Retinal pigment epithelial cell (primary cell): ENCODE data around the gene TRIM26.

Experiments
- DNase-seq: peaks from one replicate; pipeline ENCODE4 v3.0.0-alpha.2; 2010; ENCODE audit warnings: low read depth
- H3K4me3 ChIP-seq: 2 replicates; pipeline ENCODE4 v1.5.1; 2011; ENCODE audit warnings: mild to moderate bottlenecking, low read length, control low read depth, moderate library complexity
- TF ChIP-seq, protein P1 (sequence below): conservative IDR thresholded peaks from 2 replicates; pipeline ENCODE4 v1.5.1; 2011; ENCODE audit warnings: low read depth, low read length, control low read depth, inconsistent platforms

Gene TRIM26

DNA sequence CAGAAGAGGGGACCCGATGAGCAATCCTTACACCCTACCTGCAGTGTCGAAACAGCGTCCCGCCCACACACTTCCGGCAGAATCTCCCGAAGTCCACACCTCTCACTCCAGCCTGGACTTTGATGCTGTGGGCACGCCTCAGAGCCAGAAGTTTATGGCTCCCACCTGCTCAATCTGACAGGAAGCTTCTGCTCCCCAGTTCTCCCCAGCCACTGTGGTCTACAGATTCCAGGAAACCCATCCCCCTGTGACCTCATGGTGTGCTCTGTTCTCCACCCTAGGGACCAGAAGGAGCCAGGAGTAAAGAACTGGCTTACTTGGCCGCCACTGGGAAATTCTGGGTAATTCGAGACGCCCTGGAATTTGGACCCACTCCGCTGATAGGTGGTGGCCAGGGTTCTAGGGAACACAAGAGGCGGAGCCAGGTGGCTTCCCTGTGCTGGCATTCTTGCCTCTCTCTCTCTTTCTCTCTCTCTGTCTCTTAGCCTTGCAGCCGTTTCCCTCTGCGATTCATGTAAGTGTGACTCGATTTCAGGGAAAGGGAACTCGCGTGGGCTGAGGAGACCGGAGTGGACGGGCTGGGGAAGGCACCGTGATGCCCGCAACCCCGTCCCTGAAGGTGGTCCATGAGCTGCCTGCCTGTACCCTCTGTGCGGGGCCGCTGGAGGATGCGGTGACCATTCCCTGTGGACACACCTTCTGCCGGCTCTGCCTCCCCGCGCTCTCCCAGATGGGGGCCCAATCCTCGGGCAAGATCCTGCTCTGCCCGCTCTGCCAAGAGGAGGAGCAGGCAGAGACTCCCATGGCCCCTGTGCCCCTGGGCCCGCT, 49.9 kb downstream of the TRIM26 start, which contains the start of gene TRIM15:
Gene TRIM15, plus strand, starts transcription at position 457 of the 828 bp plus-strand sequence. Its CDS starts 139 bp downstream, at position 596.
- no peak for DNase-seq
- no peak within 1 kb of the TSS for H3K4me3 ChIP-seq
- TF ChIP-seq, protein P1, sequence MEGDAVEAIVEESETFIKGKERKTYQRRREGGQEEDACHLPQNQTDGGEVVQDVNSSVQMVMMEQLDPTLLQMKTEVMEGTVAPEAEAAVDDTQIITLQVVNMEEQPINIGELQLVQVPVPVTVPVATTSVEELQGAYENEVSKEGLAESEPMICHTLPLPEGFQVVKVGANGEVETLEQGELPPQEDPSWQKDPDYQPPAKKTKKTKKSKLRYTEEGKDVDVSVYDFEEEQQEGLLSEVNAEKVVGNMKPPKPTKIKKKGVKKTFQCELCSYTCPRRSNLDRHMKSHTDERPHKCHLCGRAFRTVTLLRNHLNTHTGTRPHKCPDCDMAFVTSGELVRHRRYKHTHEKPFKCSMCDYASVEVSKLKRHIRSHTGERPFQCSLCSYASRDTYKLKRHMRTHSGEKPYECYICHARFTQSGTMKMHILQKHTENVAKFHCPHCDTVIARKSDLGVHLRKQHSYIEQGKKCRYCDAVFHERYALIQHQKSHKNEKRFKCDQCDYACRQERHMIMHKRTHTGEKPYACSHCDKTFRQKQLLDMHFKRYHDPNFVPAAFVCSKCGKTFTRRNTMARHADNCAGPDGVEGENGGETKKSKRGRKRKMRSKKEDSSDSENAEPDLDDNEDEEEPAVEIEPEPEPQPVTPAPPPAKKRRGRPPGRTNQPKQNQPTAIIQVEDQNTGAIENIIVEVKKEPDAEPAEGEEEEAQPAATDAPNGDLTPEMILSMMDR = no peak

DNA sequence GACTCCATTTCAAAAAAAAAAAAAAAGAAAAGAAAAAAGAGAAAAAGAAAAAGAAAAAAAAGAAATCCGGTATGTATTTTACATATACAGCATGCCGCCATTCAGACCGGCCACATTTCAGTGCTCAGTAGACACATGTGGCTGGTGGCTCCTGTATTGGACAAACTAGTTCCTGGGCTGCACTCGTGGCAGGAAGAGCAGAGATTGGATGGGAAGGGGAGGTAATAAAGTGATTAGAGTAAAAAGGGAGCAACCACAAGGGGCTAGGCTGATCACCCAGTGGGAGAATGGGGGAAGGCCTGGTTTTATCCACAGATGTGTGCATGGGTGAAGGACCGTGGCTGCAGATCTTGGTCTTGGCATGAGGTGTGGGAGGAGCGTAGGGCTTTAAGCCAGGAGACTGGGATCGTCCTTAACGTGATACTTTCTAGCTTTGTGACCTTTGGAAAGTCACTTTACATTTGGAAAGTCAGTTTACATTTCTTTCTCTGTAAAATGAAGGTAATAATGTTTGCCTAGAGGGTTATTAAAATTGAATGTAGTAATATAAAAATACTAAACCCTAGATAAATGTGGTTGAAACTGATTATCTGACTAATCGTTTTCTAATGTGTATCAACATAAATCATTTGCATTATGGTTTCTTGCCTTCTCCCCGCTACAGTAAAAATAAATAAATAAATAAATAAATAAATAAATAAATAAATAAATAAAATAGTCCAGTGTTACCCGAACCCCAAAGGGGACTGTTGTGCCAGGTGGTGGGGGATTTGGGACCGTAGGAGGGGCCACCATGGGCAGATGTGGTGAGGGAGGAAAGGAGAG, 50.7 kb downstream of the TRIM26 start:
- no peak for DNase-seq
- TF ChIP-seq, protein P1 = no peak
- H3K4me3 ChIP-seq = no peak overlapping the region

DNA sequence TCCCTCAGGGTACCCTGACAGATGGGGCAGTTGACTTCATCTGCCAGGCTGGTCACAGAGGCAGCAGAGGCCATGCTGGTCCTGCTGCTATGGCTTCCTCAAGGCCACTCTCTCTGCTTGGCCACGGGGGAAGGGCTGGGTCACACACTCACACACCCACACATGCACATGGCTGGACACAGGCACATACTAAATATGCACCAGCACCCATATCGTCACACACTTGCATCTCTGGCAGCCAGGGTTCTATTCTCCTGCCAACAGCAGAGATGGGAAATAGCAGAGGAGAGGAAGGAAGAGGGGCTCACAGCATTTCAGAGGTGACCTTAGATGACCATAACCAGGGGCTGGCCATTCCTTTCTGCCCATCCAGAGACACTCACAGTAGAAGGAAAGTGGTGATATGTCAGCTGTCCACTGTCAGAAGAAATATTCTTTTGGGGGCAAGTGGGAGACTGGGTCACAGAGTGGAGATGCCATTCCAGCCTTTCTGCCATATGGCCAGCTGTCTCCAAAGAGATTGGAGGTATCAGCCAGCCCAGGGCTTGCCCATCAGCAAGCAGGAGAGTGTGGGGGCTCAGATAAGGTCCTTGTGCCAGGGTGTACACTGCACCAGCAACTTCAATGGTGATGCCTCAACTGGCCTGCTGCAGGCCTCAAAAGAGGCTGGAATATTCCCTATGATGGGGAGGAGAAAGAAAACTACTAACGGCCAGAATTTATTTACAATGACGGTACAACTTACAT, 52.2 kb downstream of the TRIM26 start, which contains the start of gene TRIM10:
Gene TRIM10, minus strand, starts transcription at position 427 of the 747 bp plus-strand sequence. Its CDS starts 353 bp downstream, at position 74.
- TF ChIP-seq, protein P1 = no peak
- H3K4me3 ChIP-seq = no peak within 1 kb of the TSS

DNA sequence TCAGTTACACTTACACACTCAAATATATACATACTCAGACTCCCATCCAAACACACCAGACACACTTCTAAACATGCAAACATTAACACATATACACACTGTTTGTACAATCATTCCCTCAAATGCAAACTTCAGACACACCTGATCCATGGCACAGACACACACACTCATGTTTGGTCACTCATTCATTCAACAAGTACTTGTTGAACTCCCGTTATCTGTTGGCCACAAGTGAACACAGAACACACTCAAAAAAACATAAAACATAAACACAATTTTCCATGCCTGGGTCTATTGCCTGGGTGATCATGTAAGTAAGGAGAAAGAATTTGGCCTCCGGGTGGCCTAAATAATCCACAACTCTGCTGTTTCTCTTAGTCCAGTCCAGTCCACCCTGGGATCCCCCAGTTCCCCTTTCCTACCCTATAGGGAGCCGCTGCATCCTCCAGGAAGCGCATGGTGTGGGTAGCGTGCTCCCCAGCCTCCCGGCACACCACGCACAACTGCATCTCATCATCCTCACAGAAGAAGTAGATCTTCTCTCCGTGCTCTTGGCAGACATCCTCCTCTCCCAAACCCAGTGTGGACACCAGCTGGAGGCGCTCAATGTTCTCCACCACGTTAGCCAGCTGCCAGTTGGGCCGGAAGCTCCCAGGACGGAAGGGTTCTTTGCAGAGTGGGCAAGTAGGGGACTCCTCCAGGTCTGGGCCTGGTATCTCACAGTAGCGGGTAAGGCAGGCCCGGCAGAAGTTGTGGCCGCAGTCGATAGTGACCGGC, 53.0 kb downstream of the TRIM26 start:
- H3K4me3 ChIP-seq = no peak overlapping the region
- TF ChIP-seq, protein P1 = no peak
- DNase-seq = no peak

More for the DNA sequence above, 52.2 kb downstream of the TRIM26 start, which contains the start of gene TRIM10:
- no peak for DNase-seq

DNA sequence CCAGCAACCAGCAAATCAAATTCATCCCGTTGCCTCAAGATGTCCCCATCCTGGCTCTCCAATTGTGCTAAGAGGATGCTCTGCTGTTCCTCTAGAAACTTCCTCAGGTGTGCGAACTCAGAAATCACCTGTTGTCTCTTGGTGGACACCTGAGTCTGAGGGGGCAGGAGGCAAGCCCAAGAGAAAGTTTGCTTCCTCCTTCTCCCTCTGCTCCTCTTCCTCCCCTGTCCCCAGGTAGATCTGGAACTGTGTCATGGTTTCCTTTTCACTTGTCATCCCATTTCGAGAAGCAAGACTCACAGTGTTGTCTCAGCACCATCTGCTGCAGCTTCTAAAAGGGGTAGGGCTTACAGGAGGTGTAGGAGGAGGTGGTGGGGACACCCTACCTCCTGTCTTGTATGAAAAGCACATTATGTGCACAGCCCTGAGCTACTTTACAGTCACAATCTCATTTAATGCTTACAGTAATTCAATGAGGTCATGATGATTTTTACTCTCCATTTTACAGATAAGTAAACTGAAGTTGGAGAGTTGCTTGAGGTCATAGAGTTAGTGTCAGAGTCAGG, 54.6 kb downstream of the TRIM26 start:
- TF ChIP-seq, protein P1 = no peak
- no peak overlapping the region for H3K4me3 ChIP-seq
- DNase-seq = no peak

DNA sequence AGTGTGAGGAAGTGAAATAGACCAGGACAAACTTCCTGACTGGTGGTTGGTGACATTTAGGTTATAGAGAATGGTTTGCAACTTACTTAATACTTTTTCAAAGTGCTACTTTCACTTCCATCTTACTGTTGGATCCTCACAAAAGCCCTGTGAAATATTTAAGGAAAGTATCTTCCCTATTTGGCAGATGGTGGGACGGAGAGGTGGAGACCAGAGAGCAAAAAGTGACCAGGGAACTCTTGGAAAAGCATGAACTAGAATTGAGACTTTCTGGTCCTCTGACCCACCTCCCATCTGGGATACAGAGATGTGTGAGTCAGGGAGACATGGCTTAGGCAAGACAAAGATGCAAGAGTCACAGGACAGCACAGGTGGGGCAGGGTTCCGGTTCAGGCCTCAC, 55.2 kb downstream of the TRIM26 start:
- no peak overlapping the region for H3K4me3 ChIP-seq
- no peak for DNase-seq
- TF ChIP-seq, protein P1 = no peak
